Hepatocyte (in vitro differentiated cells): ENCODE measurements around the gene RAB11FIP4. TPM values are rescaled to one million over a fixed set of nuclear protein-coding genes. Genes with fewer than 3 reads are reported as not detected.
"Not testable (repeated sequence)": the region's sequence is repeated elsewhere in the genome, so short reads cannot be mapped to it uniquely, and the experiment has no call there.

ENCODE experiments used
- DNase-seq: peaks from one replicate; pipeline ENCODE4 v3.0.0-alpha.2; 2016; ENCODE audit warnings: low spot score
- H2AFZ ChIP-seq: fragments of 200-600 bp; sonication (generic); 2 replicates; pipeline ENCODE4 v1.6.0; 2016; ENCODE audit warnings: antibody characterized with exemption, mild to moderate bottlenecking
- H3K27ac ChIP-seq: fragments of 200-600 bp; sonication (generic); 2 replicates; pipeline ENCODE4 v1.5.1; 2016; ENCODE audit warnings: mild to moderate bottlenecking
- H3K27me3 ChIP-seq: fragments of 200-600 bp; sonication (generic); 2 replicates; pipeline ENCODE4 v1.6.1; 2016
- H3K36me3 ChIP-seq: fragments of 200-600 bp; sonication (generic); replicated peaks from 2 replicates; pipeline ENCODE4 v1.5.1; 2016; ENCODE audit warnings: low read depth; ENCODE audit not compliant: insufficient read depth
- H3K4me1 ChIP-seq: fragments of 200-600 bp; sonication (generic); 2 replicates; pipeline ENCODE4 v1.5.1; 2016; ENCODE audit warnings: mild to moderate bottlenecking, moderate library complexity; ENCODE audit not compliant: insufficient read depth
- H3K4me2 ChIP-seq: fragments of 200-600 bp; sonication (generic); 2 replicates; pipeline ENCODE4 v1.6.0; 2016
- H3K4me3 ChIP-seq: fragments of 200-600 bp; sonication (generic); 2 replicates; pipeline ENCODE4 v1.5.1; 2016; ENCODE audit warnings: mild to moderate bottlenecking
- H3K79me2 ChIP-seq: fragments of 200-600 bp; sonication (generic); 2 replicates; pipeline ENCODE4 v1.6.0; 2017; ENCODE audit warnings: mild to moderate bottlenecking
- H3K9me2 ChIP-seq: fragments of 200-600 bp; sonication (generic); replicated peaks from 2 replicates; pipeline ENCODE4 v1.6.0; 2017; ENCODE audit warnings: mild to moderate bottlenecking; ENCODE audit not compliant: insufficient read depth
- H3K9me3 ChIP-seq: fragments of 200-600 bp; sonication (generic); 2 replicates; pipeline ENCODE4 v1.5.1; 2016; ENCODE audit warnings: low read depth, mild to moderate bottlenecking
- H4K20me1 ChIP-seq: fragments of 200-600 bp; sonication (generic); 2 replicates; pipeline ENCODE4 v1.6.0; 2016; ENCODE audit warnings: mild to moderate bottlenecking; ENCODE audit not compliant: insufficient read depth, poor library complexity, severe bottlenecking
- CTCF ChIP-seq: fragments of 200-600 bp; sonication (generic); IDR thresholded peaks from 2 replicates; pipeline ENCODE4 v1.5.1; 2016; ENCODE audit warnings: antibody characterized with exemption, mild to moderate bottlenecking; ENCODE audit not compliant: poor library complexity
- EZH2 ChIP-seq: fragments of 200-600 bp; sonication (generic); IDR thresholded peaks from 2 replicates; pipeline ENCODE4 v1.6.1; 2016; ENCODE audit warnings: antibody characterized with exemption, mild to moderate bottlenecking, borderline replicate concordance
- EZH2phosphoT487 ChIP-seq: fragments of 200-600 bp; sonication (generic); IDR thresholded peaks from one replicate; pipeline ENCODE4 v1.6.1; 2018; ENCODE audit warnings: antibody characterized with exemption, mild to moderate bottlenecking, low read depth, moderate library complexity; ENCODE audit not compliant: unreplicated experiment, severe bottlenecking
- WGBS: methylation state at CpG from one replicate; pipeline ENCODE4 v1.1.6; 2016; ENCODE audit warnings: low lambda C conversion rate; ENCODE audit errors: missing lambda C conversion rate; 5-methylcytosine and 5-hydroxymethylcytosine counted together
- polyA plus RNA-seq: library from polyadenylated mRNA; unstranded; fragments of >200 nt; fragmentation: Nextera tagmentation; extraction: Ambion mirVana; gene quantifications from 2 replicates; pipeline ENCODE4 v1.2.1, GENCODE V29; 2016
- total RNA-seq: library from RNA; depleted of rRNA; stranded (reverse); fragments of >200 nt; gene quantifications from 2 replicates; pipeline ENCODE4 v1.2.3, GENCODE V29; 2014

RAB11FIP4 gene
- total and polyA plus RNA-seq, 2 experiments from 2014 or later = 25.8 to 35.6 TPM

GRCh38 chr17:31442276-31442675 lies 50.8 kb downstream of the RAB11FIP4 start:
- H2AFZ ChIP-seq = no peak overlapping the region
- WGBS = 70% methylated on average over 5 of the region's 5 CpGs

GRCh38 chr17:31442856-31443255 lies 51.4 kb downstream of the RAB11FIP4 start:
- not testable (repeated sequence) for H3K9me2 ChIP-seq, H2AFZ ChIP-seq, H3K9me3 ChIP-seq, H4K20me1 ChIP-seq, H3K27ac ChIP-seq, H3K4me1 ChIP-seq, H3K4me2 ChIP-seq, H3K36me3 ChIP-seq, H3K4me3 ChIP-seq, DNase-seq, H3K79me2 ChIP-seq, H3K27me3 ChIP-seq
- 95% methylated on average over 5 of the region's 5 CpGs for WGBS

More at GRCh38 chr17:31442276-31442675, 50.8 kb downstream of the RAB11FIP4 start:
- Histone ChIP-seq H3K27me3 (no peaks in the 10 kb centered on the region), H3K4me3 (no peak overlapping the region), H3K4me1 (no peaks in the 10 kb centered on the region), H3K4me2 (no peak overlapping the region), H3K79me2 (no peaks in the 10 kb centered on the region), H4K20me1 (no peaks in the 10 kb centered on the region), H3K9me2 (no peaks in the 10 kb centered on the region), H3K36me3 (no peaks in the 10 kb centered on the region), H3K9me3 (no peaks in the 10 kb centered on the region), H3K27ac (no peak overlapping the region)
- no peak for TF ChIP-seq EZH2
- no peak for TF ChIP-seq CTCF
- no peak for TF ChIP-seq EZH2phosphoT487
- DNase-seq = no peak

- Histone ChIP-seq H3K27ac (no peak overlapping the region), H4K20me1 (no peaks in the 10 kb centered on the region), H2AFZ (no peak overlapping the region), H3K79me2 (no peaks in the 10 kb centered on the region), H3K4me2 (no peak overlapping the region), H3K9me3 (no peaks in the 10 kb centered on the region), H3K27me3 (no peaks in the 10 kb centered on the region), H3K4me1 (no peaks in the 10 kb centered on the region), H3K4me3 (no peak overlapping the region), H3K36me3 (no peaks in the 10 kb centered on the region), H3K9me2 (no peaks in the 10 kb centered on the region)
- DNase-seq = no peak
- WGBS = 87% methylated on average over 7 of the region's 7 CpGs
- TF ChIP-seq EZH2phosphoT487 (no peak), CTCF (no peak), EZH2 (no peak)
Measured at GRCh38 chr17:31443386-31443785, 51.9 kb downstream of the RAB11FIP4 start.

- no peaks in the 10 kb centered on the region for H3K36me3 ChIP-seq
Measured at GRCh38 chr17:31444026-31444425, 52.6 kb downstream of the RAB11FIP4 start.

More at GRCh38 chr17:31444026-31444425, 52.6 kb downstream of the RAB11FIP4 start:
- no peak for DNase-seq
- Histone ChIP-seq H3K27me3 (no peaks in the 10 kb centered on the region), H3K9me2 (no peaks in the 10 kb centered on the region), H3K79me2 (no peaks in the 10 kb centered on the region), H3K27ac (no peak overlapping the region), H3K4me3 (no peak overlapping the region), H3K4me2 (no peak overlapping the region), H4K20me1 (no peaks in the 10 kb centered on the region), H3K9me3 (no peaks in the 10 kb centered on the region), H2AFZ (no peak overlapping the region), H3K4me1 (no peaks in the 10 kb centered on the region)
- WGBS = 96% methylated on average over 2 of the region's 2 CpGs
- TF ChIP-seq CTCF (no peak), EZH2phosphoT487 (no peak), EZH2 (no peak)
